HG03159 (cell line): Measurements from ENCODE around the gene GALNT14.

Experiments used
- ATAC-seq: cut with Tn5 transposase; IDR thresholded peaks from one replicate; pipeline ENCODE4 v1.9.1; 2021; ENCODE audit warnings: mild to moderate bottlenecking, moderate library complexity; ENCODE audit not compliant: unreplicated experiment

Gene GALNT14

DNA sequence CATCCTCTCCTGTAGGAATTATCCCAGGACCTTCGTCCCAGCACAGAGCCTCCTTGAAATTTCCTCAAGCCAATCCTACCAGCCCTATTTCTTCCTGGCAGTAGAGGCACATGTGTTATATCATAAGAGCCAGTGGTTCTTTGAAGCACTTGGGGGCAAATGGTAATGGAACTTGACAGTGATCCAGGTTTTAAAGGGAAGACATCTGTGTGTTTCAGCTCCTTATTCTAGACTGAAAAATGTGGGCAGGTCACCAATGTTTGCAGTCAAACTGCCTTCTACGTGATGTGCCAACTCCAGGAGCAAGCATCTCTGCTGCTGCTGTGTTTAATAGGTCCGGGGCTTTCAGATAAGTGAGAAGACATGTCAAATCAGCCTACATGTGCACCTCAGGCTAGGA is 157.1 kb downstream of the GALNT14 start:
- no peak for ATAC-seq

DNA sequence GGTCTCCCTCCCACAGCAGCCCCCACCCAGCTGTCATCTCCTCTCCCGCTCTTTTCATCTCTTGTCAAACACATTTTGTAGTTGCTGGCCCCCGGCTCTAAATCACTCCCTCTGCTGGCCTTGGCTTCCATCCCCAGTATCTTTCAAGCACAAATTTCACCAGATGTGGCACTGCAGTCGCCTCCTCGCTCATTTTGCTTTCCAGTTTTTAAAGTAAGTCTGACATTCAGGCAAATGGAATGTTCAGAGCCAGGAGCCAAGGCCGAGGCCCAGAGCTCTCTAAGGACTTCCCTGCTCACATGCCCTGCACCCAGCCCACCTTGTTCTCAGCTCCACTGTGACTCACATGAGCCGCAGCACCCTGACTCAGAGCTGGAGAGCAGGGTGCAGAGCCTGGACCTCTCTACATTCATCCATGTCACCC is 158.4 kb downstream of the GALNT14 start:
- ATAC-seq, result no peak

DNA sequence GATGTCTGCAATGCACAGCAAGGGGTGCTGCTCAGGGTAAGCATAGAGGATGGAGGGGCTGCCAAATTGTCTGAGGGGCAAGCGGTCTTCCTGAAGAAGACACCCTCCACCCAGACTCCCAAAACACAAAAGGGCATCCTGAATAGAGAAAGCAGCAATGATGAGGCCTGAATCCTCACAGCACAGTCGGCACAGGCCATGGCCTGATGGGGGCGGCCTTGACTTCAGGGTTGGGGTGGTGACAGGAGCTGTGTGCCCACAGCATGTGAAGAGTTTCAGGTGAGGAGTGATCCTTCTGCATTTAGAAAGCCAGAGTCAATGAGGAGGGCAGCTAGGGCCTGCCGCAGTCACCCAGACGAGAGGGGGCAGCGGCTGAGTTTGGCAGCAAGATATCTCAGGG is 159.4 kb downstream of the GALNT14 start:
- no peak for ATAC-seq

DNA sequence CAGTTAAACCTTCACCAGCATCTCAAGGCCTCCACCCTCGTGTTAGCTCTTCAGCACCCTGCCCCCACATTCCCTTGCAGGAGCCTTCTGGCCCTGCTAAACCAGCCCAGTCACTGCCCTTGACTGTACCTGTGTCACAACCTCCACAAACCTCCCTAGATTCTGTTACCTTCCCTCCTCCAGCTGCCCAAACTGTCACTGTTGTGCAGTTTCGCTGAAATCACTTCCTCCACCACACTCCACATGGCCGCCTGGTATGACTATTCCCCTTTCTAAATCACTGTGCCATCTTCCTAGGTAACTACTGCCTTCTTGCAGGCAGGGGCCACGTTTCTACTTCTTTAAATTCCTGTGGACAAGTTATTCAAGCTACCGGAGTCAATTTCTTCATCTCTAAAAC is 160.2 kb downstream of the GALNT14 start:
- ATAC-seq, result no peak

DNA sequence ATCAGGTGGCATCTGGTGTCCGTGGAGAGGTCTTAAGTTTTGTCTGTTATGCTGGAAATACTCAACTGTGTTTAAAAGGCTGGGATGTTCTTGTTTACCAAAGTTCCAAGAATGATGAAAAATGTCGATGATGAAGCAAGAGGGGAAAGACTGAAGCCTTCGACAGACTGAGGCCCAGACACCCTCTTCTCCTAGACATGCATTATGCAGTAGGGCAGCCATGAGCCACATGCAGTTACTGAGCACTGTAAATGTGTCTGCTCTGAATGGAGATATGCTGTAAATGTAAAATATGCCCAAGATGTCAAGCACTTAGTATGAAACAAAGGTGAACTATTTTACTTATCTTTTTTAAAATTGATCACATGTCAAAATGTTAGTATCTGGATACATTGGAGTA is 163.1 kb downstream of the GALNT14 start:
- no peak for ATAC-seq

DNA sequence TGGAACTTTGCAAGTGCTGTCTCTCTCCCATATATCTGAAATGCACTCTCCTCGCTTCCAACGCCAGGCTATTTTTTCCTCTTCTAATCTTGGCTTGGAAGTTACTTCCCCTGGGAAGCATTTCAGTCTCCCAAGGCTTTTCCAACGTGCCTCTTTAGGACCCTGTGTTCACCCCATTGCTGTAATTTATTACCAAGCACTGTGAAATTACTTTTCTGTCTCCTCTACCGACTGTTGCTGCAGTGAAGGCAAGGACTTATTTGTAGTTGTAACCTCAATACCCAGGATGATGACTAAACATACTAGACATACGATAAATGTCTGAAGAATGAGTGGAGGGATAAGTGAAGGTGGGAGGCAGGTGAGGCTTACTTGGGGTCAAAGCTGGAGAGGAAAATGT is 163.7 kb downstream of the GALNT14 start:
- ATAC-seq, result no peak

DNA sequence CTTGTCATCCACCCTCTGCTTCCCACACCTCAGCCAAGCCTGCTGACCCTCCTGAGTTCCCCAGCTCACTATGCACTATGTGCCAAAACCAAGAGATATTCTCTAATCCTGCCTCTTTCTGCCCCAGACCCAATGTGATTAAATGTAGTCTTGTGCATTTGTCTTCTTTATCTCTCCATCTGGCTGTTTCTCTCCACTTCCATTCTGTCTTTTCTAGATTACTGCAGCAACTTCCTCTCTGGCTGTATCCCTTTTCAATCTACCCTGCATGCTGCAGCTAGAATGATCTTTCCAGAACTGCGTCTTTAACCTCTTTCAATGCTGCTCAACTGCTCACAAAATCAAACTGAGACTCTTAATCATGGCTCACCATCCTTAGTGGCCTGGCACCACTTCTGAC is 164.1 kb downstream of the GALNT14 start:
- no peak for ATAC-seq

DNA sequence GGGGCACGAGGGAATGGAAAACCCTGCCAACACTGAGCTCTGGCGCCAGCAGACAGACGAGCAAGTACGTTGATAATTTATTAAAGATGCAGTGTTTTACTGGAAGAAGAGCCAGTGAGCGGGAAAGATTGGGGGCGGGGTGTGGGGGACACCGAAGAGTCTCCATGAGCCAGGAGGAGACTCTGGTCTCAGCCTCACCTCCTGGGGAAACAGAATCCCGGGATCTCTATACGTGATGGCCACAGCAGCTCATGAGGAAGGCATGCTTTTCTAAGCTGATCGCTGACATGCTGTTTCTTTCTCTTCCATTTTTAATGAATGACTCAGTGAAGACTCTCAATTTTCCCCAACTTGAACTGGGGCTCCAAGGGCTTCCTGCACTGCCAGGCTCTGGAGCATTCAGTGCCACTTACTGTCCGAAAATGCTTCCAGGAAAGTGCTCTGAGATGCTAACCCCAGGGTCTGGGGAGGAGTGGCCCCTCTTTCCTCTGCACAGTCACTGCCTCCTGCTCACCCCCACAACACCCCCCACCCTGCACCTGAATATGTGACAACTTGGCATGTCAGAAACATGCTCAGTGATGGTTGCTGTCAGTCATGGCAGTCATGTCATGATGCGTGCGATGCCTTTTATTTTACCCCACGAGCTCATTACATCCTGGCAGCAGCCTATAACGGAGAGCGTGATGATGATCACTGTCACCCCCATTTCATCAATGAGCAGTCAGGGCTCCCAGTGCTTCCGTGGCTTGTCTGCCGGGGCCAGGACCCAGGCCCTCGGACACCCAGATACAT is 166.8 kb downstream of the GALNT14 start:
- ATAC-seq, result no peak

DNA sequence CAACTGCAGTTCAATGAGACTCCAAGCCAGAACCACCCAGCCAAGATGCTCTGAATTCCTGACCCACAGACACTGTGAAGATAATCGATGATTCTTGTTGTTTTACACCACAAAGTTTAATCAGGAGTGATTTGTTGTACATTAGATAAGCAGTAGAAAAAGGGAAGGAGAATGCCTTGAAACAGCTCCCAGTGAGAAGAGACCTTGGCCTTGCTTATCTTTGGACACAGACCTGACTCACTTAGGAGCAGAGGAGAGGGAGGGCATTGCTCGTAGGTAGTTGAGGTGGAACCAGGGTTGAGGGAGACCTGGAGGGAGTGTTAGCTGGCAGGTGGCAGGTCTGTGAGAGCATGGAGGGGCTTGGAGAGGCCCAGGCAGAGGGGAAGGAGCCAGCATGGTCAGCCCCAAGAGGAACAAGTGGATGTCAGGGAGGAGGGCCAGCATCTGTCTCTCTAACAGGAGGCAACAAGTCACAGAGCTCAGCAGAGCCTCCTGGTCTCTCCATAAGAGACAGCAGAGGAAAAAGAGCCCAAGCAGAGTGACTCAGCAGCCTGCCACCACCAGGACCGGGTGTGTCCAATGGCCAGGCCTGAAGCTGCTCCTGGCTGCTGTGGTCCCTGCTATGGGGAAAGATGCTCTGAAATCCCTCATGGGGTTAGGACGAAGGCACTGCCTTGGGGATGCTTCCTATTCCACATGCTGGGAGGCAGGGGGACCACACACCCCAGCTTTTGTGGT is 169.4 kb downstream of the GALNT14 start:
- no peak for ATAC-seq

DNA sequence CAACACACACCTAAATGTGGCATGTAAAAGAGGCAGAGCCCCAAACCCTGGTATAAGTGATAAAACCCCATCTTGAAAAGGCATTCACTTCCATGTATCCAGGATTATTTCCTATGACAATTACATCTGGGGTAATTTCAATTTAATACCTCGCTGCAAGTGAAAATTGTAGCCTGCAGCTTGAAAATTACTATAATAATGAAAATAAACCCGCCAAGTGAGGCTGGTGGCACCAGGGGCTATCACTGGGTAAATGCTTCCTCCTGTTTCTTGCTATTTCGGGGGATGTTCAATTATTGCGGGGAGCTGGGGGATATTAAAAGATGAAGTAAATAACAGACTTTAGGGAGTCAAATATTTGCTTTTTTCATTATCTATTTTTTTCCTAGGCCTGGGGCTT is 171.5 kb downstream of the GALNT14 start:
- ATAC-seq, result no peak

DNA sequence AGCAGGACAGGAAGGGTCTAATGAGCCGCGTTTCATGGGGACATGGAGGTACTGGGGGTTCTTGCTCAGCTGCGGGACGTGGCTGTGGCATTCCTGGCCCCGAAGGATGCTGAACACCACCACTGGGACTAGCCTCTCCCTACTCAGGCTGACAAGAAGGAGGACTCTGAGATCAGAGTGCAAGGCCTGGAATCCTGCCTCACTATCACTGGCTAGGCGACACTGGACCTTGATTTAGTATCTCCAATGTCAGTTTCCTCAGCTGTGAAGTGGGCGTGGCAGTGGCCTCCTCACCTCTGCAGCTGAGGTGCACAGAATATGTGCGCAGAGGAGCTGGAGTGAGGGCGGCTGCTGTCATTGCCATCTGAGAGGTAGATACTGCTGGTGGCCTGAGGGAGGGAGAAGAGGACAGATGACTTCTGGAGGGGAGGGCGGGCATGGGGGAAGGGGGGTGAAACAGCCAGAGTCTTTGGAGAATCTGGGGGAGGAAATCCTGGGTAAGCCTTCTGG is 173.2 kb downstream of the GALNT14 start:
- no peak for ATAC-seq

DNA sequence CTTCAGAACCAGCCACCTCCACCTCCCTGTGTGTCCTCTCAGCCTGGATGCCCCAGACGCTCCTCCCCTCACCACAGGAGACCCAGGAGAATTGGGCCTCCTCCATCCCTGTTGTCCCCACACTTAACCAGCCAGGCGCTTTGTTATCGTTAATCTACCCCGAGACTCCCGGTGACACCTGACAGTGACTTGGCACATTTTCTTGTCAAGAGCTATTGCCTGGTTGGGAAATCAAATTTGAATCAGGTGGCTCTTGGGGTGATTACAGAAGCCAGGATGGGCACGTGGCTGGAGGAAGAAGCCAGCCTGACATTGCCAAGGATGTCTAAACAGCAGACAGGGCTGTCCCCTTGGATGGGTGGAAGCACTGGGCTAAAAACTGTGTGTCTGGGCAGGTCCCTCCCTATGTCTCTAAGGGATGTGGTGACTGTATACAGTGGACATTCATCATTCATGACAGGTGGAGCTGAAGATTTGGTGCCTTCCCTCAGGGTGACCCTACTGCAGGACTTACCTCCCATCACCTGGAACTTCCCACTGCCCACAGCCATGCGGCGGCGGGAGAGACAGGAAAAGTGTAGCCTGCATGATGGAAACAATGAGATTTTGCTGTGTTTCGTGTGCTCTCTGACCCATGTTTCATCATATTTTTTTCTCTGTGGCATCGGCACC is 173.8 kb downstream of the GALNT14 start:
- ATAC-seq, result no peak

DNA sequence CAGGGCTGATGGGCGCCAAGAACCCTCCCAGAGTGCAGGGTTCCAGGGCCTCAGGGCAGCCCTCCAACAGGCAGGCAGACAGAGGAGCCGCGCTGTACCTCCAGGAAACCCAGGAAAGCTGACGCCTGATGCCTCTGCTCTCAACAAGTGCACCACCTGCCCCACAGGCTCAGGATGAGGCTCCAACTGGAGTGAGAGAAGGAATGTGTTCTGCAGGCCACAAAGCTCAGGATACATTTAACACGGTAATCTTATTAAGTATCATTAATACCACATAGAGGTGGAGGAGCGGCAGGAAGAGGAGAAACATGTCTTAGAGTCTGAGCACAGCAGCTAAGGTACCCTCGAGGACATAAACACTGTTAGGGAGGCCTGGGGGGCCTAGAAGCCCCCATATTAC is 175.1 kb downstream of the GALNT14 start:
- no peak for ATAC-seq

DNA sequence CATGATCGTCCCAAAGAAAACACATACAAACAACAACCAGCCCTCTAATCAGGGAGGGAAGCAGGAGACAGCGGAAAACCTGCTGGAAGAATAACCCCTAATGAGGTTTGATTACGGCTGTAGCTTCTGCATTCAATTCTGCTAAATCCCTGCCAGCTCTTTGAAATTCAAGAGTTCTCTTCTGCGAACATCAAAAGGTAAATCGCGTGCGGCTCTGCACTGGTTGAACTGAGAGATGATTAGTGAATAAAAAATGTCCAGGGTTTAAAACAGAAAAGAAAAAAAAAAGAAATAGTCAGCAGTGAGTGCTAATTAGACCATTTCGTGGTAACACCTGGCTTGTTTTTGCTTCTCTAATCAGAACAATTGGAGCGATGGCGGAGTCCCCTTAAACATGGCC is 178.0 kb downstream of the GALNT14 start:
- ATAC-seq, result no peak

DNA sequence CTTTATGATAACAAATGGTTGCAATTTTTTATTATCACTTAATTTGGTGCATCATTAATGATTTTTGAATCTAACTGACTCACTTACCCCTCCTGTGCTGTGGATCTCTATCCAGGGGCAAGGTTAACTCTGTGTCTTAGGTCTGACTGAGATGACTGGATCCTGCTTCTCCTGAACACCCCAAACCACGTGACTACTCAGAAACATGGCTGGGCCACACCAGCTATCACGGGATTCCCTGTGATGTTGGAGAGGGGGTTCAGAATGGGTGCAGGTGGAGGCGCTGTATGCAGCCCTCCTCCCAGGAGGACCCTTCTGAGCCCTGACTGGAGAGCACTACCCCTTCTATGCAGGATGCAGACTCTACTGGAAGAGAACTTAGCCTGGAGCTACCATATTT is 178.6 kb downstream of the GALNT14 start:
- no peak for ATAC-seq

DNA sequence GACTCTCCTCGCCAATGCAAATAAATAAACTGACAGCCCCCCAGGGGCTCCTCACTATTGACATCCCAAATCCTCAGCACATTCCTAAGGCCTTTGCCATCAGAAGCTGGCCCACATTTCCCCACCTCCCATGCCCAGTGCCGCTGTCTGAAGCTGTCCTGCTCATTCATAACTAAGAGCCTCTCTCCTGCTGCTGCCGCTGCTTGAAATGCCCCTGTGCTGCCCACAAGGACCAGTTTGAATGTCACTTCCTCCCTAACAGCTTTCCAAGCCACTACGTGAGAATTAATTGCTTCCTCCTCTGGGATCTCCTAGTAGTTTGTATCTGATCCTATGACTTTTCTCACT is 179.3 kb downstream of the GALNT14 start:
- ATAC-seq, result no peak

DNA sequence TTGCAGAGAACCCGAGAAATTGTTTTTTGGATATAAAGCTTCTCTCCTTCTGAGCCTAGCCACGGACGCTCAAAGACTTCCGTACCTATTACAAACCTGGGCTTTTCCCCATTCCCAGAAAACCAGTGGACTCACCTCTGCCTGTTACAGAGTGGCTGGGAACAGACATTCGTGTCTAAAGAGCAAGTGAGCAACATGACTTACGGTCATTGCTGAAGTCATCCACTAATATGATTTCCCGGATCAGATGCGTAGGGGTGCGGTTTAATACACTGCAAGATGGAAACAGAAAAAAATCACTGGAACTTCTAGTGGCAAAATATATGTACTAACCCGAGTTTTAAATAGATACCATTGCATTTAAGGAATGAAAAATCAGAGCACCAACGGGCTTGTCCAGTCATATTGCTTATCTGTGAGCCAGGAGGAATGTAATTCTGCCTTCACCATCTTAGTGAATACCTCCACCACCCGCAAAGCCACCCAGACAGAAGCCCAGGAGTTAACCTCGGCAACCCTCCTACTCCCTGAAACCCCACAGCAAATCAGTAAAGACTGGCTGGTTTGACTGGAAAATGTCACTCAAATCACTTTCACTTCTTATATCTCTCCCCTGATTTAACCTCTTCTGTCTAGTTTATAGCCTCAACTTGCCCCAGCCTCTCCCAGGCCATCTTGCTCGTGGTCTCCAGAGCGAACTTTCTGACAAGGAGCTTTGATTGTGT is 179.9 kb downstream of the GALNT14 start:
- no peak for ATAC-seq

DNA sequence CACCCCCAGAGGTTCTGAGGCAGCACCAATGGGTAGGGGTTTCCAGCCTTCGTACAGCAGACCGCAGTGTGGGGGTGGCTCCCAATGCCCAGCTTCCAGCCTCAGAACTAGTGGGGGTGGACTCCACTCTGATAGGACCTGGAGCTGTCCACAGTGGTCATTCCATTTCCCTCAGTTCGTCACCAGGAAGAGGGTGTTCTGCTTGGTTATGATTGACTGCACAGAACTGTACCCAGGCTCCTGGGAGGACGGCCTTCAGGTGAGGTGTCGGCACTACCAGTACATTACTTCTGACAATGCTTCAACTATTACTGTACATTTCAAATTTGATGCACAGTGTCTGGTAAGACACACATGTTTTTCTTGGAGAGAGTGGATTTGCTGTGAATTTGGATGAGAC is 180.6 kb downstream of the GALNT14 start:
- no peak for ATAC-seq

DNA sequence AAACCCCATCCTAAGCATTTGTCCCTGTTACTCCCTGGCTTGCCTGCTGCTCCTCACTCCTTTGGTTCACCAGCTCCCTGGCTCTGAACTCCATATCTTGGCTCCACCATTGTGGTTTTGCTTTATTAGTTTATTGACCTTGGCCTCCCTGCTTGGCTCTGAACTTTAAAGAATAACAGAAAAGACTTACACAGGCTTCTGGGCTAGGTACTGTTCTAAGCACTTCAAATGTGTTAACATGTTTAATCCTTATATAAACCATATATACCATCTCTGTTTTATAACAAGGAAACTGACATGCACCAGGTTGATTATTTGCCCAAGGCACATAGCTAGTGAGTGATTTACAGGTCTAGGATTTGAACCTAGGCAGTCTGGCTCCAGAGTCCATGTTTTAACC is 181.2 kb downstream of the GALNT14 start:
- no peak for ATAC-seq

DNA sequence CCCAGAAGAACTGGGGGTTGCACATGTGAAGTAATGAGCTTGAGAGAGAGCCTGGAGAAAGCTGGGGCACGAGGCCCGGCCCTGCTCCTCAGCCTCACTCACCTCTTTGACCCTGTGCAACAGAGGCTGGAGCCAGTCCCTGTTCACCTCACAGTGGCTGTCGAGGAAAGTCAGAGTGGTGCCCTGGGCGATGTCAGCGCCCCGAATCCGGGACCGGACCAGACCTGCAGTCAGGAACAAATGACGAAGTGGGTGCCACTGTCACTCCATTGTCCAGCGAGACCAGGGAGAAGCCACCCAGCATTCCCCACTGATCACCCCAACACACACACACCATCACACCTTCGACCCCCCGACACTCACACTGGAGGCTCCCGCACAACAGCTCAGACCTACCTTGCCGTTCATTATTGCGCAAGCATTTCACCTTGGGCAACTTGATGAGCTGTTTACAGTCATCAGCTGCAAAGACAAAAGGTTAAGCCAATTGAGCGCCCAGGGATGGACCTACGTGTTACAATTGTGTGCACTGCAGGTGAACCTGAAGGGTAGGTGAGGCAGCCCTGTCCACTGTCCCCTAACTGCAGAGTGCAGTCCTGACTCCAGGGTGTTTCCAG is 182.6 kb downstream of the GALNT14 start:
- no peak for ATAC-seq

DNA sequence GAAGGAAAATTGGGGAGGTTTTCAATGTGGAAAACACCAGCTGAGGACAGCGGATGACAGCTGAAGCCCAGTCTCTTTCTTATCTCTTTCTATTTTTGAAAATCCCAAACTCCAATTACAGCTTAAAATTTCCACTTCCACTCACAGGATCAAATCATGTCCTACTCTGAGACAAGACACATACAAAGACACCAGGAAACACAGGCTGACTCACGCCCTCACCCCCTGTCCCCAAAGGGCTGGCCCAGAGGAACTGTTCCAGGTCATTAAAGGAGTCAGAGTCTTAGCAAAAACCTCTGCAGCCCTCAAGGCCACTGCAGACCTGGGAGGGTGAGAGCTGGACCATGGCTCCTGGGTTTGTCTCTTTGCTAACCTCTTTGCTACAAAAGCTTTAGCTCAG is 187.9 kb downstream of the GALNT14 start:
- ATAC-seq, result no peak
